ENCODE results near the gene ARMC9.
A peak's percentile ranks its signal among the peaks of the same experiment; 100 is the strongest.

- TF ChIP-seq FOSL1 (IDR thresholded peaks at IDR 0.05; ENCODE audit: low read depth) (no peak), CTCF (IDR thresholded peaks at IDR 0.05 in 2 of 3, conservative IDR thresholded peaks at IDR 0.05 in 1 of 3; ENCODE audit: borderline replicate concordance in 1 of 3, insufficient read depth in 1 of 3, low read depth in 2 of 3, low read length in 2 of 3) (0 out of 6 replicates have a peak, but pooled peaks of 1 of the 3 experiments have one; percentile 7), YY1 (IDR thresholded peaks at IDR 0.05; ENCODE audit: extremely low read depth, insufficient replicate concordance, low read depth, low read length) (no peak), RAD21 (IDR thresholded peaks at IDR 0.05; ENCODE audit: low read depth) (no peak), REST (IDR thresholded peaks at IDR 0.05; ENCODE audit: low read depth) (no peak), MAX (IDR thresholded peaks at IDR 0.05) (no peak), SP1 (IDR thresholded peaks at IDR 0.05; ENCODE audit: low read depth) (no peak), POLR2AphosphoS5 (IDR thresholded peaks at IDR 0.05; ENCODE audit: low read depth, low read length) (no peak), POLR2A (IDR thresholded peaks at IDR 0.05; ENCODE audit: borderline replicate concordance, extremely low read depth, insufficient read depth, insufficient read length) (no peak), EZH2 (IDR thresholded peaks at IDR 0.05) (no peak), JUND (IDR thresholded peaks at IDR 0.05) (no peak), CEBPB (IDR thresholded peaks at IDR 0.05; ENCODE audit: low read depth) (no peak)
Measured at GRCh38 chr2:231361701-231362554, 163.5 kb downstream of the ARMC9 start.
